GM12872 (cell line): Measurements from ENCODE around the gene MCF2L2.

Source experiments
- TF ChIP-seq, protein P1 (sequence below): IDR thresholded peaks from 3 replicates; pipeline ENCODE4 v1.5.1; 2011; ENCODE audit warnings: low read depth, mild to moderate bottlenecking, low read length, moderate library complexity; ENCODE audit not compliant: insufficient read depth

MCF2L2 gene

GRCh38 chr3:183447206-183448001 lies 19.0 kb upstream of the MCF2L2 start:
- TF ChIP-seq, protein P1, sequence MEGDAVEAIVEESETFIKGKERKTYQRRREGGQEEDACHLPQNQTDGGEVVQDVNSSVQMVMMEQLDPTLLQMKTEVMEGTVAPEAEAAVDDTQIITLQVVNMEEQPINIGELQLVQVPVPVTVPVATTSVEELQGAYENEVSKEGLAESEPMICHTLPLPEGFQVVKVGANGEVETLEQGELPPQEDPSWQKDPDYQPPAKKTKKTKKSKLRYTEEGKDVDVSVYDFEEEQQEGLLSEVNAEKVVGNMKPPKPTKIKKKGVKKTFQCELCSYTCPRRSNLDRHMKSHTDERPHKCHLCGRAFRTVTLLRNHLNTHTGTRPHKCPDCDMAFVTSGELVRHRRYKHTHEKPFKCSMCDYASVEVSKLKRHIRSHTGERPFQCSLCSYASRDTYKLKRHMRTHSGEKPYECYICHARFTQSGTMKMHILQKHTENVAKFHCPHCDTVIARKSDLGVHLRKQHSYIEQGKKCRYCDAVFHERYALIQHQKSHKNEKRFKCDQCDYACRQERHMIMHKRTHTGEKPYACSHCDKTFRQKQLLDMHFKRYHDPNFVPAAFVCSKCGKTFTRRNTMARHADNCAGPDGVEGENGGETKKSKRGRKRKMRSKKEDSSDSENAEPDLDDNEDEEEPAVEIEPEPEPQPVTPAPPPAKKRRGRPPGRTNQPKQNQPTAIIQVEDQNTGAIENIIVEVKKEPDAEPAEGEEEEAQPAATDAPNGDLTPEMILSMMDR, result no peak

GRCh38 chr3:183446838-183447205 lies 18.4 kb upstream of the MCF2L2 start:
- TF ChIP-seq, protein P1, result no peak

DNA sequence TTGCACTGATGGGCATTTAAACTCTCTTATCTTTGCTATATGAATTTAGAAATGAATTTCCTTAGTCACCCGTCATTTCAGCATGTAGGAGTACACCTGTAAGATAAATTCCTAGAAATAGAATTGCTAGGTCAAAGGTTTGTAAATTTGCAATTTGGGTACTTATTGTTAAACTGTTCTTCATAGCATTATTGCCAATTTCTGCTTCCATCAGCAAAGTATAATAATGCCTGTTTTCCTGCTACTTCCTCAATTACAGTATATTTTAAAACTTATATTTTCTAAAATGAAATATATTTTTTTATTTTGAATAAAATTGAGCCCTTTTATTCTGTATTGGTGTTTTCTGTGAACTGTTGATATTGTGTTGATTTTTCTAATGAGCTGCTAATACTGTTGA lies 16.3 kb upstream of the MCF2L2 start:
- TF ChIP-seq, protein P1, result no peak

DNA sequence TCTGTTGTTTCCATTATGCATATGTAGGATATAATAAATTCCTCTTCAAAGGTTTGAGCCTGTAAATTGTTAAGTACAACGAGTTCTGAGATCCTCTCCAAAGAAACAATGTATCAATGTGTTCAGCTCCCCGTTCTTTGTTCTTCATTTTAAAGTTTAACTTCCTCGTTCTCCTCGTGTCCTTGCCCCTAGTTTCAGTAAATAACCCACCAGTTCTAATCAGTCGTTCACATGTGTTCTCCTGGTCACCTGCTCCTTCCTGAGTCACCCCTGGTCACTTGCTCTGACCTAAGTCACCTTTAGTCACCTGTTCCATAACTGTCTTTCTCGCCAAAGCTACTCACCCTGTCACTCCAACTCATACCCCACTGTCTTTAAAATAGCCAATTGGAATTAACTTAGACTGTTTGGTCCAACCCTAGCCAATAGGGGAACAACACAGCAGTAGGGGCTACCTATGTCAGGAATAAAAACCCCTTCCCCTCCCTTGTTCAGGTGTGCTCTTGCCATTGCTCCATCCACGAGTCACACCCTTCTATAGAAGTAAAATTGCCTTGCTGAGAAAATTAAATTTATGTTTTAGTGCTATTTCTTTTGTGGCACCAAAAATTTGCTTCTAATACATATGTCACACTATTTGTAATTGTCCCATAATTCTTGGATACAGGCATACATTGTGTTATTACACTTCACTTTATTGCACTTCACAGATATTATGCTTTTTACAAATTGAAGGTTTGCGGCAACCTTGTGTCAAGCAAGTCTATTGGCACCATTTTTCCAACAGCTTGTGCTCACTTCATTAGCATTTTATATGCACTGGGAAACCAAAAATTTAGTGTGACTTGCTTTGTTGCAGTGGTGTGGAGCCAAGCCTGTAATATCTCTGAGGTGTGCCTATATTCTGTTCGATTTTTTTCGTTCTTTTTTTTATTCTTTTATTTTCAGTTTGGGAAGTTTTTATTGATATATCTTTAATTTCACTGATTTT lies 15.3 kb upstream of the MCF2L2 start:
- TF ChIP-seq, protein P1, result no peak

- TF ChIP-seq, protein P1, result no peak
These were observed 14.6 kb upstream of the MCF2L2 start for GRCh38 chr3:183442994-183443393.

DNA sequence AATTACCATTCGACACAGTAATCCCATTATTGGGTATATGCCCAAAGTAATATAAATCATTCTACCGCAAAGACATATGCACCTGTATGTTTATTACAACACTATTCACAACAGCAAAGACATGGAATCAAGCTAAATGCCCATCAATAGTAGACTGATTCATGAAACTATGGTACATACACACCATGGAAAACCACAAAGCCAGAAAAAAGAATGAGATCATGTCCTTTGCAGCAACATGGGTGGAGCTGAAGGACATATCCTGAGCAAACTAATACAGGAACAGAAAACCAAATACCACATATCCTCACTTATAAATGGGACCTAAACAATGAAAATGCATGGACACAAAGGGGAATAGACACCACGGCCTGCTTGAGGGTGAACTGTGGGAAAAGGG lies 11.1 kb upstream of the MCF2L2 start:
- TF ChIP-seq, protein P1, result no peak

GRCh38 chr3:183438735-183439134 lies 10.3 kb upstream of the MCF2L2 start:
- TF ChIP-seq, protein P1, result no peak
